Panc1 (cell line): ENCODE results near the gene ARHGDIB. TPM values are rescaled to one million over a fixed set of nuclear protein-coding genes. Genes with fewer than 3 reads are reported as not detected.

ENCODE experiments used
- ATAC-seq: fragments of 200-7000 bp; cut with Tn5 transposase; 2 replicates; pipeline ENCODE4 v1.9.1; 2020; ENCODE audit warnings: mild to moderate bottlenecking, moderate library complexity
- BruUV-seq: library from RNA; stranded (reverse); fragments of 400-500 nt; replicated peaks from 2 replicates; lab custom pipeline; 2021; lab: Mats Ljungman, UMichigan
- CTCF ChIA-PET: fragments of 300-600 bp; sonication (Branson Sonifier 250); formaldehyde crosslinking; loops from one replicate; lab custom pipeline; 2022; ENCODE audit warnings: antibody characterized with exemption; lab: Charles Lee
- POLR2A ChIA-PET: fragments of 300-600 bp; sonication (Branson Sonifier 250); formaldehyde crosslinking; loops from one replicate; lab custom pipeline; 2022; ENCODE audit warnings: antibody characterized with exemption; lab: Charles Lee
- DNase-seq: peaks from one replicate; pipeline ENCODE4 v3.0.0-alpha.2; 2010; ENCODE audit warnings: low read depth, low spot score
- H3K27ac ChIP-seq: 2 replicates; pipeline ENCODE4 v1.5.1; 2011; ENCODE audit warnings: mild to moderate bottlenecking, low read length, inconsistent platforms
- H3K27me3 ChIP-seq: fragments of 200-500 bp; sonication (Bioruptor generic); 2 replicates; pipeline ENCODE4 v1.6.0; 2014; ENCODE audit warnings: low read length, inconsistent platforms; ENCODE audit not compliant: control insufficient read depth, insufficient read depth
- H3K36me3 ChIP-seq: fragments of 200-500 bp; sonication (Bioruptor generic); 2 replicates; pipeline ENCODE4 v1.5.1; 2014; ENCODE audit warnings: inconsistent platforms, mild to moderate bottlenecking, low read length, moderate library complexity; ENCODE audit not compliant: control insufficient read depth, insufficient read depth
- H3K4me1 ChIP-seq: 2 replicates; pipeline ENCODE4 v1.5.1; 2011; ENCODE audit warnings: inconsistent platforms, mild to moderate bottlenecking, low read length, moderate library complexity; ENCODE audit not compliant: control insufficient read depth, insufficient read depth
- H3K4me3 ChIP-seq, 2 experiments: 2 replicates each; pipeline ENCODE4 v1.5.1; 2011 to 2012; ENCODE audit warnings: low read depth in 2 of 2, low read length in 2 of 2, mild to moderate bottlenecking in 2 of 2, inconsistent platforms in 1 of 2, moderate library complexity in 1 of 2
- H3K9me3 ChIP-seq: fragments of 200-500 bp; sonication (Bioruptor generic); 2 replicates; pipeline ENCODE4 v1.5.1; 2014; ENCODE audit warnings: low read depth, mild to moderate bottlenecking, inconsistent platforms, low read length, moderate library complexity; ENCODE audit not compliant: control insufficient read depth, insufficient read depth
- POLR2AphosphoS5 ChIP-seq: IDR thresholded peaks from 2 replicates; pipeline ENCODE4 v1.6.1; 2012; ENCODE audit warnings: mild to moderate bottlenecking, low read depth, low read length, moderate library complexity
- SIN3A ChIP-seq: IDR thresholded peaks from 2 replicates; pipeline ENCODE4 v1.6.1; 2012; ENCODE audit warnings: low read depth, mild to moderate bottlenecking, low read length, moderate library complexity, borderline replicate concordance; ENCODE audit not compliant: insufficient read depth
- TCF7L2 ChIP-seq: IDR thresholded peaks from 2 replicates; pipeline ENCODE4 v1.6.1; 2011; ENCODE audit warnings: mild to moderate bottlenecking, low read depth, low read length, inconsistent platforms
- in situ Hi-C: cut with HindIII; loops from 2 replicates; pipeline ENCODE4 v1.10.0; 2016; ENCODE audit warnings: low sequenced_read_pairs, low pct_unique_long_range_greater_than_20kb
- intact Hi-C: fragments of 100-400 bp; cut with micrococcal nuclease; formaldehyde crosslinking; loops from one replicate; pipeline ENCODE4 v1.10.0; 2022; ENCODE audit not compliant: unreplicated experiment
- total RNA-seq: library from RNA; stranded (reverse); gene quantifications from one replicate; pipeline ENCODE4 v1.2.1, GENCODE V29; 2021; ENCODE audit not compliant: unreplicated experiment
- TF ChIP-seq, protein P1 (sequence below), 2 experiments: IDR thresholded peaks; 2 replicates each; pipeline ENCODE4 v1.6.1; 2011 to 2012; ENCODE audit warnings: low read depth in 2 of 2, control low read depth in 1 of 2, low read length in 1 of 2, mild to moderate bottlenecking in 1 of 2, moderate library complexity in 1 of 2; ENCODE audit not compliant: insufficient read depth in 1 of 2
- TF ChIP-seq, protein P2 (sequence below): fragments of 450-650 bp; IDR thresholded peaks from 2 replicates; pipeline ENCODE4 v1.5.1; 2017; ENCODE audit warnings: mild to moderate bottlenecking

Gene ARHGDIB
- total RNA-seq, 1 experiment from 2014 or later: 1.6 TPM

DNA sequence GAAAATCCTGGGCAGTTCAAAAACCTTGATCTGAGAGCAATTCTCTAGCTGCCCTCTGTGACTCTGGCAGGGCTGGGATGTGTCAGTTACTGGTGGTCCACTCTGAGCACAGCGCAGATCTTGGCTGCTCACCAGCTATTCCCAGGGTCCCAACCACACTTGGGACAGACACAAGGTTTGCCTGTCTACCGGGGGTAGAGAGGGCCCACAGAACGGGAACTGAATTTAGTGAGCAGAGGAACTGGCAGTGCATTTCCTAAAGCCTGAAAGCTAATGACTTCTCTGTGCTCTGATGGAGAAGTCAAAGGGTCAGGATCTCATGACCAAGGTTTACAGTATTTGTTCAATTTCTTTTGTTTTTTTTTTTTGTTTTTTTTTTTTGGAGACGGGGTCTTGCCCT is 14.1 kb upstream of the ARHGDIB start:
- Histone ChIP-seq H3K27ac (no peak overlapping the region), H3K36me3 (no peaks in the 10 kb centered on the region), H3K4me3 (no peak overlapping the region), H3K27me3 (no peaks in the 10 kb centered on the region), H3K4me1 (no peaks in the 10 kb centered on the region), H3K9me3 (no peaks in the 10 kb centered on the region)
- ATAC-seq: no peak
- in situ Hi-C loops (no loop called here), intact Hi-C loops (no loop called here)
- no peak for DNase-seq
- TF ChIP-seq SIN3A: no peak
- no peak for TF ChIP-seq TCF7L2
- TF ChIP-seq, protein P1, sequence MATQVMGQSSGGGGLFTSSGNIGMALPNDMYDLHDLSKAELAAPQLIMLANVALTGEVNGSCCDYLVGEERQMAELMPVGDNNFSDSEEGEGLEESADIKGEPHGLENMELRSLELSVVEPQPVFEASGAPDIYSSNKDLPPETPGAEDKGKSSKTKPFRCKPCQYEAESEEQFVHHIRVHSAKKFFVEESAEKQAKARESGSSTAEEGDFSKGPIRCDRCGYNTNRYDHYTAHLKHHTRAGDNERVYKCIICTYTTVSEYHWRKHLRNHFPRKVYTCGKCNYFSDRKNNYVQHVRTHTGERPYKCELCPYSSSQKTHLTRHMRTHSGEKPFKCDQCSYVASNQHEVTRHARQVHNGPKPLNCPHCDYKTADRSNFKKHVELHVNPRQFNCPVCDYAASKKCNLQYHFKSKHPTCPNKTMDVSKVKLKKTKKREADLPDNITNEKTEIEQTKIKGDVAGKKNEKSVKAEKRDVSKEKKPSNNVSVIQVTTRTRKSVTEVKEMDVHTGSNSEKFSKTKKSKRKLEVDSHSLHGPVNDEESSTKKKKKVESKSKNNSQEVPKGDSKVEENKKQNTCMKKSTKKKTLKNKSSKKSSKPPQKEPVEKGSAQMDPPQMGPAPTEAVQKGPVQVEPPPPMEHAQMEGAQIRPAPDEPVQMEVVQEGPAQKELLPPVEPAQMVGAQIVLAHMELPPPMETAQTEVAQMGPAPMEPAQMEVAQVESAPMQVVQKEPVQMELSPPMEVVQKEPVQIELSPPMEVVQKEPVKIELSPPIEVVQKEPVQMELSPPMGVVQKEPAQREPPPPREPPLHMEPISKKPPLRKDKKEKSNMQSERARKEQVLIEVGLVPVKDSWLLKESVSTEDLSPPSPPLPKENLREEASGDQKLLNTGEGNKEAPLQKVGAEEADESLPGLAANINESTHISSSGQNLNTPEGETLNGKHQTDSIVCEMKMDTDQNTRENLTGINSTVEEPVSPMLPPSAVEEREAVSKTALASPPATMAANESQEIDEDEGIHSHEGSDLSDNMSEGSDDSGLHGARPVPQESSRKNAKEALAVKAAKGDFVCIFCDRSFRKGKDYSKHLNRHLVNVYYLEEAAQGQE (IDR thresholded peaks at IDR 0.05; ENCODE audit: insufficient read depth in 1 of 2, low read depth in 2 of 2, low read length in 1 of 2): no peak
- no peak for TF ChIP-seq POLR2AphosphoS5
- TF ChIP-seq, protein P2, sequence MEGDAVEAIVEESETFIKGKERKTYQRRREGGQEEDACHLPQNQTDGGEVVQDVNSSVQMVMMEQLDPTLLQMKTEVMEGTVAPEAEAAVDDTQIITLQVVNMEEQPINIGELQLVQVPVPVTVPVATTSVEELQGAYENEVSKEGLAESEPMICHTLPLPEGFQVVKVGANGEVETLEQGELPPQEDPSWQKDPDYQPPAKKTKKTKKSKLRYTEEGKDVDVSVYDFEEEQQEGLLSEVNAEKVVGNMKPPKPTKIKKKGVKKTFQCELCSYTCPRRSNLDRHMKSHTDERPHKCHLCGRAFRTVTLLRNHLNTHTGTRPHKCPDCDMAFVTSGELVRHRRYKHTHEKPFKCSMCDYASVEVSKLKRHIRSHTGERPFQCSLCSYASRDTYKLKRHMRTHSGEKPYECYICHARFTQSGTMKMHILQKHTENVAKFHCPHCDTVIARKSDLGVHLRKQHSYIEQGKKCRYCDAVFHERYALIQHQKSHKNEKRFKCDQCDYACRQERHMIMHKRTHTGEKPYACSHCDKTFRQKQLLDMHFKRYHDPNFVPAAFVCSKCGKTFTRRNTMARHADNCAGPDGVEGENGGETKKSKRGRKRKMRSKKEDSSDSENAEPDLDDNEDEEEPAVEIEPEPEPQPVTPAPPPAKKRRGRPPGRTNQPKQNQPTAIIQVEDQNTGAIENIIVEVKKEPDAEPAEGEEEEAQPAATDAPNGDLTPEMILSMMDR: no peak
- no TSS peak for BruUV-seq
- CTCF ChIA-PET: no interaction called here
- POLR2A ChIA-PET: no interaction called here

GRCh38 chr12:14974633-14975032 is 13.2 kb upstream of the ARHGDIB start:
- H3K4me1 ChIP-seq: no peaks in the 10 kb centered on the region
- no peaks in the 10 kb centered on the region for H3K9me3 ChIP-seq
- BruUV-seq: no TSS peak
- intact Hi-C loops (no loop called here), in situ Hi-C loops (no loop called here)
- DNase-seq (no peak), ATAC-seq (no peak)
- H3K27ac ChIP-seq: no peak overlapping the region
- CTCF ChIA-PET: no interaction called here
- POLR2A ChIA-PET: no interaction called here
- TF ChIP-seq, protein P2: no peak
- no peak for TF ChIP-seq TCF7L2
- TF ChIP-seq, protein P1 (IDR thresholded peaks at IDR 0.05; ENCODE audit: insufficient read depth in 1 of 2, low read depth in 2 of 2, low read length in 1 of 2): no peak
- no peak for TF ChIP-seq POLR2AphosphoS5
- TF ChIP-seq SIN3A: no peak
- no peak overlapping the region for H3K4me3 ChIP-seq
- H3K27me3 ChIP-seq: no peaks in the 10 kb centered on the region
- no peaks in the 10 kb centered on the region for H3K36me3 ChIP-seq
